HG03045 (cell line): ENCODE results near the gene MYLK2.
"Not testable (repeated sequence)": the region's sequence is repeated elsewhere in the genome, so short reads cannot be mapped to it uniquely, and the experiment has no call there.

Experiments used
- ATAC-seq: cut with Tn5 transposase; IDR thresholded peaks from one replicate; pipeline ENCODE4 v1.9.1; 2021; ENCODE audit warnings: mild to moderate bottlenecking, moderate library complexity; ENCODE audit not compliant: unreplicated experiment

Gene MYLK2

GRCh38 chr20:31819083-31819784, at the start of gene MYLK2:
Gene MYLK2, plus strand, starts transcription at chr20:31819356. Its CDS starts 225 bp downstream, at chr20:31819581.
- ATAC-seq: no peak

GRCh38 chr20:31769681-31770080, 49.5 kb upstream of the MYLK2 start:
- no peak for ATAC-seq

- ATAC-seq: no peak
Observed at GRCh38 chr20:31770243-31770642, 48.9 kb upstream of the MYLK2 start.

- no peak for ATAC-seq
Observed at GRCh38 chr20:31774408-31774807, 44.7 kb upstream of the MYLK2 start.

GRCh38 chr20:31780839-31781238, 38.3 kb upstream of the MYLK2 start:
- no peak for ATAC-seq

- ATAC-seq: no peak
Observed at GRCh38 chr20:31781945-31782344, 37.2 kb upstream of the MYLK2 start.

GRCh38 chr20:31784354-31785044, 34.7 kb upstream of the MYLK2 start:
- no peak for ATAC-seq

- no peak for ATAC-seq
Observed at GRCh38 chr20:31785089-31785488, 34.1 kb upstream of the MYLK2 start.

GRCh38 chr20:31788578-31788977, 30.6 kb upstream of the MYLK2 start:
- no peak for ATAC-seq

GRCh38 chr20:31790401-31790800, 28.8 kb upstream of the MYLK2 start:
- ATAC-seq: no peak

GRCh38 chr20:31797364-31797763, 21.8 kb upstream of the MYLK2 start:
- no peak for ATAC-seq

GRCh38 chr20:31801508-31801907, 17.6 kb upstream of the MYLK2 start:
- no peak for ATAC-seq

- ATAC-seq: no peak
Observed at GRCh38 chr20:31803552-31804291, 15.4 kb upstream of the MYLK2 start.

GRCh38 chr20:31806564-31807355, 12.4 kb upstream of the MYLK2 start:
- no peak for ATAC-seq

- no peak for ATAC-seq
Observed at GRCh38 chr20:31808481-31808880, 10.7 kb upstream of the MYLK2 start.

- ATAC-seq: no peak
Observed at GRCh38 chr20:31809661-31810060, 9.5 kb upstream of the MYLK2 start.

- no peak for ATAC-seq
Observed at GRCh38 chr20:31811198-31811597, 8.0 kb upstream of the MYLK2 start.

GRCh38 chr20:31811796-31812728, 7.1 kb upstream of the MYLK2 start:
- ATAC-seq: no peak

GRCh38 chr20:31813611-31814010, 5.5 kb upstream of the MYLK2 start:
- ATAC-seq: no peak

GRCh38 chr20:31814142-31814541, 5.0 kb upstream of the MYLK2 start:
- ATAC-seq: not testable (repeated sequence)
